Amniotic epithelial cell (primary cell): Measurements from ENCODE around the gene DOK4.
"Not testable (repeated sequence)": the region's sequence is repeated elsewhere in the genome, so short reads cannot be mapped to it uniquely, and the experiment has no call there.

ENCODE experiments used
- DNase-seq: peaks from one replicate; pipeline ENCODE4 v3.0.0-alpha.2; 2010; ENCODE audit warnings: low read depth

The DOK4 gene

DNA sequence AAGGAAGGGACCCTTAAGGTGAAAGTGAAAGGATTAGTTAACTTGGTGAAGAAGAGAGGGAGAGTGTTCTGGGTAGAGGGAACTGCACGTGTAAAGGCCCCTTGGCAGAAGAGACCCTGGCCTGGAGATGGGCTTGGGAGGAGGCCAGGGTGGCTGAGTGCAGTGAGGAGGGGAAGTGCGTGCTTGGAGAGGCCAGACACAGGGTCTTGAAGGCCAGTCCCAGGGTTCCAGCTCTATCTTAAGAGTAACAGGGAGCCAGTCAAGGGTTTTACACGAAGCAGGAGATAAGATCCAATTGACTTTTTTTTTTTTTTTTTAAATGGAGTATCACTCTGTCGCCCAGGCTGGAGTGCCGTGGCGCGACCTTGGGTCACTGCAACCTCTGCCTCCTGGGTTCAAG is 15.2 kb upstream of the DOK4 start:
- no peak for DNase-seq

- DNase-seq = no peak
Observed at GRCh38 chr16:57500578-57501111, 14.4 kb upstream of the DOK4 start.

GRCh38 chr16:57499941-57500340 is 13.6 kb upstream of the DOK4 start:
- DNase-seq = not testable (repeated sequence)

GRCh38 chr16:57498031-57498430 is 11.7 kb upstream of the DOK4 start:
- no peak for DNase-seq

DNA sequence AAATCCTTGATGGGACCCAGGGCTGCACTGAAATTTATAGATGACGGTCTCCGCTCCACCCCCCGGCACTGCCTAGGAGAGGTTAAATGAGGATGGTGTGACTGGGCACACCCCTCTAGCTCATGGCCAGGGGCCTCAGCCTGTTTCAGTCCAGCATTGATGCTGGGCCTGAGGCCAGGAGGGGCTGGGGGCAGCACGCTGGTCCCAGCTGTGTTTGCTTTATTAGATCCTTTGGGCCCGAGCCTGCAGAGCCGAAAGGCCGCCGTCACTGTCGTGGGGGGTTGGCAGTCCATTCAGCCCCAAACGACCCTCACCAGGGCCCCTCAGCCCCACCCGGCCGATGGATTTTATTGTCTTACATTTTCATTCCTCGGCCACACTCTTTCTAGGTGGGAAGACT is 10.8 kb upstream of the DOK4 start:
- DNase-seq = no peak

DNA sequence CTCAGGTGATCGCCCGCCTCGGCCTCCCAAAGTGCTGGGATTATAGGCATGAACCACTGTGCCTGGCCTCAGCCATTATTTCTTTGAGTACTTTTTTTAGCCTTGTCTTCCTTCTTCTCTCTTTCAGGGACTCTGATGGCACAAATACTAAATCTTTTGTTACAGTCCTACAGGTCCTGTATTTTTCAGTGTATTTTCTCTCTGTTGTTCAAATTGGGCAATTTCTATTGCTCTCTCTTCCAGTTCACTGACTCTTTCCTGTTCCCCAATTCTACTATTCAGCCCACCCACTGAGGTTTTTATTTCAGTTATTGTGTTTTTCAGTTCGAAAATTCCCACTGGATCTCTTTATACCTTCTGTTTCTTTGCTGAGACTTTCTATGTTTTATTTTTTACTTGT is 7.5 kb upstream of the DOK4 start:
- no peak for DNase-seq

GRCh38 chr16:57489229-57489628 is 2.9 kb upstream of the DOK4 start:
- no peak for DNase-seq

DNA sequence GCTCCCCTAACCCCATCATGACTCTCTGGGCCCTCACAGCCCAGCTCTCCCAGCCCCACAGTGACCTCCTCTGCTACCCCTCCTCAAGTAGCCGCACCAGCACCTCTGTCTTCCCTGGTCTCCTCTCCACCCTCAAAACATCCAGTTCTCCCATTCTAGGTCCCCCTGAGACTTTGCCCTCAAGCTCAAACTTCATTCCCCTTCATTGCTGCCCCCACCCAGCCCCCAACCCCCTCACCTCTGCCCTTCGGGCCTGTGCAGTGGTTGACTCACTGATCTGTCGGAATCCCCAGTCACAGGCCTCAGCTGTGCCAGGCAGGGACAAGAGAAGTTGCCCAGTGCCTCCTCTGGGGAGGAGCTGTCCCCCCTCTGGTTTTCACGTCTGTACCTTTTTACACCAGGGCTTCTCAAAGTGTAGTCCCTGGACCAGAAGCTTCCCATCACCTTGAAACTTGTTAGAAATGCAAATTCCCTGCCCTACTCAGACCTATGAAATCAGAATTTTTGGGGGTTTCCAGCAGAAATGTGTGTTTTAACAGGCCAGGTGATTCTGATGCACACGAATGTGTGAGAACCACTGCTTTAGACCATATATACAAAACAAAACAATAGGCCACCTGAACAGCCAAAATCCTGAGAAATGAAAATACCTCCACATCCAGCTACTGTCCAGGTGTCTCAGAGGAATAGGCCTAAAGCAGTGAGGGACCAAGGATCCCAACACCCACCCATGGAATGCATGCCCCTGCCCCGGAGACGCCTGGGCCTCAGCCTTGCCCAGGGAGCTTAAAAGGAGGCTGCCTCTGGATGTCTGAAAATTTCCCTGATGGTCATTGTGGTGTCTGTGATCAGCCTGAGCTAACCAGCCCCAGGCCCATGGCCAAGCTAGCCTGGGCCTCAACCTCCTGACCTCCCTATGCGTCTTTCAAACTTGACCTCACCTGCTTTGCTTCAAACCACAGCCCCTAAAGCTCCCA is 853 bp upstream of the DOK4 start:
- no peak for DNase-seq

DNA sequence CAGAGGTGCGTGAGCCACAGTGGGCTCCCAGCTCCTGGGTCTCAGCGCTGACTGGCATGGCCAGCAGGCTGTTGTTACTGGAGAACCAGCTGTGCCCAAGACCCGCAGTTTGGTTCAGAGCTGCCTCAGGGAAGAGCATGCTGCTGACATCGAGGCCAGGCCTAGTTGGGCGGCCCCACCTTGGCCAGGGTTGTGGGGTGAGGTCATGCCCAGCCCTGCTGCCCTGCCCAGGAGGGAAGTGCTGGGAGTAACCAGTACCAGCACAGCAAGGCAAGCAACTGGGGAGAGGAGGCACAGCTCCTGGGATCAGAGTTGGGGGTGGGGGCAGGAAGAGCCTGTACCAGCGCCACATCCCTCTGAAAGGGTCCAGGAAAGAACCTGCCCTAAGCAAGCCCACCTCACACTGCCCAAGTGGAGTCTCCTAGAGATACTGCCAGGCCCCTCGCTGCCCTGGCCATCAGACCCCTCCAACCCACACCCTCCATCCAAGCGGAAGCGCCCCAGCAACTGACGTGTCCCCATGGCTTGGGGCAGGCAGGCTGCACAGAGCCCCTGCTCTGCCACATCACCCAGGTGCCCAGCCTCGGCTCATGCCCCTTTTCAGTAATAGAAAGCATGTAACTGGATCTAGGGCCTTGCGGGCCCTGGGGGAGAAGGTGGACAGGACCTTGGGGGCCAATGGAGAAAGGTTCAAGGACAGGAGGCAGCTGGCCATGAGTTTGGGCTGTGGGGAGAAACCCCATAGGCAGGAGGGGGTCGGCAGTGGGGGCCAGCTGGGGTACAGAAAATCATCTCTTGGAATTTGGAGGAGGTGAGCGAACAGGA is 990 bp downstream of the DOK4 start:
- no peak for DNase-seq

DNA sequence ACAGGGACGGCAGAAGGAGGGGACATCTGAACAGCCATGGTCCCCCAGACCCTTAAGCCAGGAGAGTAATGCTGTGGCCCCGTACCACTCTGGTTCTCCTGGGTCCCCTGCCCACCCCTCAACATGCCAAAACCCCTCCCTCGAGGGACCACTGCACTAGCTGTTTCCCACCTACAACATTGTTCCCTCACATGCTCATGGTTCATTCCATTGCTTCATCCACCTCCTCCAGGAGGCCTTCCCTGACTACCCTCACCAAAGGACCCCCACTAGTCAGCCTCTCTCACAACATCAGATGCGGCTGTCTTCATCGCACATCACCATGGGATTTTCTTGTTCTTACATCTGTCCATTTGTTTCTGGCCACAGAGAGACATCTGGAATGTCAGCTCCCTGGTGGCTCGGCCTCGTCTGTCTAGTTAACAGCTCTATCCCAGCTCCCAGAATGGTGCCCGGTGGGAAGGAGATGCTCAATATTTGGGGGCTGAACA is 1.7 kb downstream of the DOK4 start:
- no peak for DNase-seq

GRCh38 chr16:57483725-57484514 is 2.4 kb downstream of the DOK4 start:
- no peak for DNase-seq

DNA sequence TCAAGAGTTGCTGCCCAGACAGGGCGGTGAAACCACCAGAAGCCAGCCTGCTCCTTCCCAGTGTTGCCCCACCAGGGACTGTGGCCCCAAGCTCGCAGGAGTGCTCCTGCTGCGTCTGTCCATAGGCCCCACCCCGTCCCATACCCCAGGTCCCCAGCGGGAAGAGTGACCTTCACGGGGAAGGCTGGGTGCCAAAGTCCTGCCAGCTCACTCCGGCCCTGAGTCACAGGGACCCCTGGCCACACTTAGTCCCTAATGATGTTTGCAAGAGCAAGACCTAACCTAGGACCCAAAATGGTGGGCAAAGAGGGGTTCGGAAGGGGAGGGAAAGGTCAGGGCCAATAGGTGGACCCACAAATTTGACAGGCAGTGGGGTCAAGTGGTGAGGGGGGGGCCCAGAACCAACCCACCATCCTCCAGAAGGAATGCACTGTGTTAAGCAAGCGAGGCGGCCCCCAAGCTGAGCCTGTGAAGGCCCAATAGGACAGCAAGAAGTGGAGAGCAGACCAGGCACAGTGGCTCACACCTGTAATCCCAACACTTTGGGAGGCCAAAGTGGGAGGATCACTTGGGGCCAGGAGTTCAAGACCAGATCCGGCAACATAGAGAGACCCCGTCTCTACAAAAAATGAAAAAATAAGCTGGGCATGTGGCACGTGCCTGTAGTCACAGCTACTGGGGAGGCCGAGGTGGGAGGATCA is 3.3 kb downstream of the DOK4 start:
- no peak for DNase-seq

GRCh38 chr16:57481421-57481820 is 4.9 kb downstream of the DOK4 start:
- DNase-seq = no peak

- no peak for DNase-seq
Observed at GRCh38 chr16:57480754-57481230, 5.5 kb downstream of the DOK4 start.

GRCh38 chr16:57479976-57480753 is 6.1 kb downstream of the DOK4 start:
- peak; percentile 91 for DNase-seq

DNA sequence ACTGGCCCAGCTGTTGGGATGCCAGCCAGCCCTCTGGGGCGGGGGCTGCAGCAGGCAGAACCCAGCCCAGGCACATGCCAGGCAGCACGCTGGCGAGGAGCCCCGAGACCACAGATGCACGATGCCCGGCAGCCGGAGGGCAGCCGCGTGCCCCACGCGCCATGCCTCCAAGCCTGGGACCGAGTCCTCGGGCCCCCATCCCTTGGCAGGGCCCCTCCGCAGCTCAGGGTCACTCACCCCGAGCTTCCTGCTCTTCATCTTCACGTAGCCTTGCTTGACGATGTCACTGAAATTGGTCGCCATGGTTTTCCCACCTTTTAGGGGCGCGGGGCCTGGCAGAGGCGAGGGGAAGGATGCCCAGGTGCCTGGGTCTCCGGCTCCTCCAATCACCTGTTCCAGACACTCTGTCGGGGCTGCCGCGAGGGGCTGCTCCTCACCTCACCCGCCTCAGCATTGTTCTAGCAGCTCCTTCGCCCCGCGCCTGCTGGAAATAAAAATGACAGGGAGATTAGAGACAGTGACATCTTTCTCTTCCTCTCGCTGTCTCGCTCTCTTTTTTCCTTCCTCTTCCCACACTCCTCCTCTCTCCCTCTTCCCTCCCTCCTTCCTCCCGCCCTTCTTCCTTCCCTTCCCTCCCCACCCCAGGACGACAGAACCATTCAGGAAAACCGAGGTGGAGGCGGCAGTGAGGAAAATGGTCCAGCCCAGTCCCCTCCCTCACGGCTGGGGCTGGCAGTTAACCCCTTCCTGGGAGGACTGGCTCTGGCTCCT is 6.9 kb downstream of the DOK4 start:
- DNase-seq = peak; percentile 81

- no peak for DNase-seq
Observed at GRCh38 chr16:57478396-57479204, 7.7 kb downstream of the DOK4 start.

DNA sequence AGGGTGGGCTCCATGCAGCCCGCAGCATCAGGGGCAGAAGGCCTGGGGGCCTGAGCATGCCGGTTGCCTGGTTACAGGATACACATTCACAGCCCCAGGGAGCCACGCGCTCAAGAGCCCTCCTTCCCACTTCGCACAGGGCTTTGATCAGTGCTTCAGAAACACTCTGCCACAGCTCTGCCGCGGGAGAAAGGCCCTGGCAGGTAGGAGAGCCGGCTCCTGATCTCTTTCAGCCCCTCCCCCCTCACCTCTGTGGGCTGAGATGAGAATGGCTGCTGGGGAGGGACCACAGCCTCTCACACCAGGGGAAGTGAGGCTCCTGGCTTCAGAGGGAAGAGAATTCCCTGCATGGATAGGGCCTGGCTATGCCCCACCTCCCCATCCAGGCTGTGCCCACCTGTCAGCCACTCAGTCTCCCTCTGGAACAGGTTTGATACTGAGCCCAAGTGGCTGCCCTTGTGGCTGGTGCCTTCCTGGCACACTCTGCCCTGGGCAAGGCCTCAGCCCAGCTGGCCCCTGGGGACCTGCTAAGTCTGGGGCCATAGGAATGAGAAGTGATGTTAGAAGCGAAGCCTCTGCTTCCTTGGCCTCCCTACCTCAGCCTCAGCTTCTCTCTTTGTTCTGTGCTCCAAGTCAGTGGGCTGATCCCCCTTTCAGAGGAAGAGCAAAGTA is 8.6 kb downstream of the DOK4 start:
- no peak for DNase-seq
